ENCODE measurements around the gene PNPLA7. TPM values are rescaled to one million over a fixed set of nuclear protein-coding genes. Genes with fewer than 3 reads are reported as not detected.

Gene PNPLA7
- total and polyA plus RNA-seq, 12 donors = 0.83 to 22.6 (median 9.4) TPM

DNA sequence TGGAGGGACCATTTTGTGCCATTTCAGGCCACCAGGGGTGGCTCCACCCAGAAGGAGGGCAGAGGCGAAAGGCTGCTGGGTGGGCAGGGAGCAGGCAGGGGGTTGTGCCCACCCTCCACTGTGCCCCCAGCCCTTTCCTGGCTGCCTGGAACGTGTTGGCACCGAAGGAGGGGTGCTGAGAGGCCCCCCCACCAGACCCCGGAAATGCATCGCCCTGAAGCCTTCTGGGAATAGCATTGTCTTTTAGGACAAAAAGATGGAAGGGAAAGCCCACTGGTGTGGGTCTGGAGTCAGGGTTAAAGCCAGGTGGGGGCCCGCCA is 121.9 kb downstream of the PNPLA7 start:
- no peak overlapping the region for H3K27ac ChIP-seq
- peaks cover 3 to 24% (median 10%) of the 10 kb centered on the region in 9 donors for H3K4me1 ChIP-seq
- H3K4me3 ChIP-seq = no peak overlapping the region
- H3K36me3 ChIP-seq = no peaks in the 10 kb centered on the region
- WGBS, 2 donors = 75 to 78% methylated on average over 6 of the region's 6 CpGs
- no peak for ATAC-seq
- intact Hi-C loops (cut with DNase I) = loop anchor here in 2 of 10 donors (10.0 kb wide), 1 partner anchor 97 kb away; no protein-coding TSS in a partner anchor
- H3K27me3 ChIP-seq = no peaks in the 10 kb centered on the region
- TF ChIP-seq, protein P1, sequence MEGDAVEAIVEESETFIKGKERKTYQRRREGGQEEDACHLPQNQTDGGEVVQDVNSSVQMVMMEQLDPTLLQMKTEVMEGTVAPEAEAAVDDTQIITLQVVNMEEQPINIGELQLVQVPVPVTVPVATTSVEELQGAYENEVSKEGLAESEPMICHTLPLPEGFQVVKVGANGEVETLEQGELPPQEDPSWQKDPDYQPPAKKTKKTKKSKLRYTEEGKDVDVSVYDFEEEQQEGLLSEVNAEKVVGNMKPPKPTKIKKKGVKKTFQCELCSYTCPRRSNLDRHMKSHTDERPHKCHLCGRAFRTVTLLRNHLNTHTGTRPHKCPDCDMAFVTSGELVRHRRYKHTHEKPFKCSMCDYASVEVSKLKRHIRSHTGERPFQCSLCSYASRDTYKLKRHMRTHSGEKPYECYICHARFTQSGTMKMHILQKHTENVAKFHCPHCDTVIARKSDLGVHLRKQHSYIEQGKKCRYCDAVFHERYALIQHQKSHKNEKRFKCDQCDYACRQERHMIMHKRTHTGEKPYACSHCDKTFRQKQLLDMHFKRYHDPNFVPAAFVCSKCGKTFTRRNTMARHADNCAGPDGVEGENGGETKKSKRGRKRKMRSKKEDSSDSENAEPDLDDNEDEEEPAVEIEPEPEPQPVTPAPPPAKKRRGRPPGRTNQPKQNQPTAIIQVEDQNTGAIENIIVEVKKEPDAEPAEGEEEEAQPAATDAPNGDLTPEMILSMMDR (IDR thresholded peaks at IDR 0.05) = no peak
- no peak for DNase-seq
- no peaks in the 10 kb centered on the region for H3K9me3 ChIP-seq

DNA sequence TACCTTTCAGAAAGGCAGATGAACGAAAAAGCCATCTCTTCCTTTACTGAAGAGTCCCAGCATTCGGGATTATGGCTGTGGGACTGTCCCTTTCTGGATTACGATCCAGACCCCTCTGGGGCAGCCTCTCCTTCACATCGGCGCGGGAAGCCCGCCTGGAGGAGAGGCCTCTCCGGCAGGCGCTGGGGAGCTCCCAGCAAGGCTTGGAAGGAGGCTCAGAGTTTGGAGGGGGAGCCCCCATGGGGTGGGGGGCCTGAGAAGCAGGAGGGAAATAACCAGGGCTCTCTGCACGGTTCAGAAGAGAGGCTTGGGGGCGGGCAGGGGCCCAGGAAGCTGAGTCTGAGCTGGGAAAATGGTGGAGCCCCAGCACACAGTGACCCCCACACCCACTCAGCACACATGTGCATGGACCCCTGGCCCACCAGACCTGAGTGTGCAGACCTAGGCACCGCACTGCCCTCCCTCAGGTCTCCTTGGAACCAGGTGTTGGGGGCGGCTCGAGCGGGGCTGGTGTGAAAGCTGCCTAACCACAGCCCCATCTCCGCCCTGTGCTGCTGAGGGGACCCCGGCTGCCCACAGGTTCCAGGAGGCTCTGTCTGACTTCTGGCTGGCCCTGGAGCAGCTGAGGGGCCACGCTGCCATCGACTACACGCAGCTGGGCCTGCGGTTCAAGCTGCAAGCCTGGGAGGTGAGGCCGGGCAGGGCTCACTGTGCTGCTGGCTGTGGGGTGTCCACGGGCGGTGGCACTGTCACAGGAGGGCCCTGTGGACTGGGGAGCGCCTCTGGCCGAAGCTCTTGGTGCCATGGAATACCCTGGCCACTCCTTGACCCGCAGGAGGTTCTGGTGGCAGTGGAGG is 122.5 kb downstream of the PNPLA7 start:
- Histone ChIP-seq H3K9me3 (no peaks in the 10 kb centered on the region), H3K27ac (no peak overlapping the region), H3K27me3 (no peaks in the 10 kb centered on the region), H3K4me3 (no peak overlapping the region), H3K36me3 (no peaks in the 10 kb centered on the region), H3K4me1 (peaks cover 3 to 24% (median 10%) of the 10 kb centered on the region in 9 donors)
- no peak for DNase-seq
- intact Hi-C loops (cut with DNase I) = loop anchor here in 2 of 10 donors (10.0 kb wide), 1 partner anchor 97 kb away; no protein-coding TSS in a partner anchor
- 80 to 84% methylated on average over 27 of the region's 27 CpGs for WGBS, 2 donors
- ATAC-seq = no peak
- TF ChIP-seq, protein P1 (IDR thresholded peaks at IDR 0.05) = no peak

DNA sequence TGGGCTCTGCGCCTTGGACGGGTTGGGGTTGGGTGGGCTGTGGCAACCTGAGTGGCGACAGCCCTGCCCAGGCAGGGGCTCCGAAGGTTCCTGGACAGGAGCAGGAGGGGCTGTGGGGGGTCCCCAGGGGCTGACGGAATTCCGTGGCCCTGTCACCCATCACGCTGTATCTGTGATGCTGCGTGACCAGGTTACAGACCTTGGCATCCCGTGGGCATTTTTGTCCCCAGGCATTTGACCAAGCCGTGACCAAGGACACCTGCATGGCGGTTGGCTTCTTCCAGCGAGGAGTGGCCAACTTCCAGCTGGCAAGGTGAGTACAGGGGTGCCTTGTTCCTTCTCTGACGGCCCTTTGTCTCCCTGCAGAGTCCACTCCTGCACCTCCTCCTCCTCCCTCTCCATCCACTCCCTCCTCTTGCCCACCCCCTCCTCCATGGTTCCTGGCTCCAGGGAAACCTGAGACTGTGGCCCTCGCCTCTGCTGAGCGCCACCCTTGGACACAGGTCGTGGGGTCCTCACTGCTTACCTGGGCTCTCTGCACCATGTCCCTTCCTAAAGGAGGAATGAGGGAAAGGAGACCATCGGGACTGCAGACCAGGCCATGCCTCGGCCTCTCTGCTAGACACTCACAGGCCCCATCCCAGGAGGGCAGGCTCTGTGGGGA is 124.1 kb downstream of the PNPLA7 start:
- Histone ChIP-seq H3K36me3 (no peaks in the 10 kb centered on the region), H3K27me3 (no peaks in the 10 kb centered on the region), H3K27ac (peak overlapping the region in 2 of 10 donors; percentile 89 to 90), H3K4me1 (peaks cover 8 to 37% (median 22%) of the 10 kb centered on the region in 9 donors), H3K4me3 (no peak overlapping the region), H3K9me3 (no peaks in the 10 kb centered on the region)
- DNase-seq (no peak), ATAC-seq (no peak)
- 73 to 76% methylated on average over 18 of the region's 18 CpGs for WGBS, 2 donors
- TF ChIP-seq, protein P1 (IDR thresholded peaks at IDR 0.05) = no peak
- intact Hi-C loops (cut with DNase I) = loop anchor here in 2 of 10 donors (10.0 kb wide), 1 partner anchor 99 kb away; no protein-coding TSS in a partner anchor

DNA sequence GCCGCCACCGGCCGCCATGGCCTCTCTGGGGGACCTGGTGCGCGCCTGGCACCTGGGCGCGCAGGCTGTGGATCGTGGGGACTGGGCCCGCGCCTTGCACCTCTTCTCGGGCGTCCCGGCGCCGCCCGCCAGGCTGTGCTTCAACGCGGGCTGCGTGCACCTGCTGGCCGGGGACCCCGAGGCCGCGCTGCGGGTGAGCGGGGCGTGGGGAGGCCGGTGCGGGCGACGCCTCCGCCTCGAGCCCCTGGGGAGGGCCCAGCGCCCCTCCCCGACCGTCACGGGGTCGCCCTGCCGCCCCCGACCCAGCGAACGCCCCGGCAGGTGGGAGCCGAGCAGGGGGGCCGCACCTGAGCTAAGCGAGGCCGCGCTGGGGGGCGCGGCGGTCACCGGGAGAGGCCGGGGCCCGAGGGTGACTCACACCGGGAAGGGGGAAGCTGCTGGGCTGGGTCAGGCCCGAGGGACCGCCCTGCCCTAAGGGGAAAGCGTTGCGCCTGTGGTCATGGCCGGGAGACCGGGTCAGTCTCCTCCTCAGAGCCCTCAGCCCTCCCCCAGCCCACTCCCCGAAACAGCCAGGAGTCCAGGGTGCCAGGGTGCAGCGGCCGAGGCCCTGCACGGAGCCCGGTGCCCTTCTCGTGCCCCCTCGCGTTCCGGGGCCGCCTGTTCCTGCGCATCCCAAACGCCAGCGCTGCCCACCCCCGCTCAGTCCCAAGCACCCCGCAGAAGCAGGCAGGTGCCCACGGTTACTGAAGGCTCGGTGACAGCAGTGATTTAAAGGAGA is 126.5 kb downstream of the PNPLA7 start:
- peaks cover 8 to 41% (median 23%) of the 10 kb centered on the region in 9 donors for H3K4me1 ChIP-seq
- H3K36me3 ChIP-seq = peaks cover 0 to 8% (median 0%) of the 10 kb centered on the region in 9 donors
- H3K4me3 ChIP-seq = peak overlapping the region; percentile 28 to 99 (median 96)
- peak overlapping the region in 9 of 10 donors; percentile 43 to 92 (median 89) for H3K27ac ChIP-seq
- no peak for DNase-seq
- H3K27me3 ChIP-seq = no peaks in the 10 kb centered on the region
- TF ChIP-seq, protein P1 (IDR thresholded peaks at IDR 0.05) = peak in 5 of 9 donors; percentile 11 to 45 (median 37)
- intact Hi-C loops (cut with DNase I) = loop anchor here in 4 of 10 donors (1.0 to 10.0 kb wide), 4 partner anchors 21 to 101 kb away; partner anchors contain the start of gene NSMF (in 1 of the 4)
- no peaks in the 10 kb centered on the region for H3K9me3 ChIP-seq
- 16 to 27% methylated on average over 47 to 77 of the region's 77 CpGs for WGBS, 2 donors
- ATAC-seq = peak in 7 of 8 donors; percentile 11 to 36 (median 22)

Measured in heart right ventricle (tissue), 16 donors.